Stimulated activated CD4-positive, alpha-beta T cell treated with anti-CD3 and anti-CD28 coated beads, TNF-alpha, amount 100 ng/mL, for 4 hours (primary cell): ENCODE data around the gene PRKCH.
"Not testable (repeated sequence)": the region's sequence is repeated elsewhere in the genome, so short reads cannot be mapped to it uniquely, and the experiment has no call there.

ENCODE experiments used
- DNase-seq, 3 experiments: peaks; one replicate each; pipeline ENCODE4 v3.0.0-alpha.2; 2020; ENCODE audit warnings: low read depth in 3 of 3

Gene PRKCH

DNA sequence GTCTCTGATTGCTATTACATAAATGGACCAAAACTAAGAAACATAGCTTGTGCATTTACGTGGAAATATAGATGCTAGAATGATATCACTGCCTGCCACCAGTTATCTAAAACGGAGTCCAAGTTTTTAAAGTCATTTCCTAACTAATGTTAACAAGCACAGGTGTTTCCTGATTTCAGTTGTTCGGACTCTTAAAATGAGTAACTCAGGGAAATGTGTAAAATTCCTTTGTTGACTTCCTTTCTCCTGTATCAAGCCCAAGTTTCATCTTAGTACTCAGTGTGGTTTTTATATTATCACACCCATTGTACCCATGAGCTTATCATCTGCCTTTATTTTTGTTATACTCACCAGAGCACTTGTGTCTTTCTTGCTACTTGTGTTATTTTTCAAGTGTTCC is 13.2 kb upstream of the PRKCH start:
- DNase-seq = no peak

DNA sequence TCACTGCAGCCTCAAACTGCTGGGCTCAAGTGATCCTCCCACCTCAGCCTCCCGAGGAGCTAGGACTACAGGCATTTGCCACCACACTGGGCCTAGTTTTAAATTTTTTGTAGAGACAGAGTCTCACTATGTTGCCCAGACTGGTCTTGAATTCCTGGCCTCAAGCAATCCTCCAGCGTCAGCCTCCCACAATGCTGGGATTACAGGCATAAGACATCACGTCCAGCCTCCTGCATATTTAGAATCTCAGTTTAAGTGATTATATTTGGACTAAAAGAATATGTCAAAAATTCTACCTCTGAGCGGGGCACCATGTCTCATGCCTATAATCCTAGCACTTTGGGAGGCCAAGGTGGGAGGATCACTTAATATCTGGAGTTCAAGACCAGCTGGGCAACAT is 12.7 kb upstream of the PRKCH start:
- DNase-seq = not testable (repeated sequence)

DNA sequence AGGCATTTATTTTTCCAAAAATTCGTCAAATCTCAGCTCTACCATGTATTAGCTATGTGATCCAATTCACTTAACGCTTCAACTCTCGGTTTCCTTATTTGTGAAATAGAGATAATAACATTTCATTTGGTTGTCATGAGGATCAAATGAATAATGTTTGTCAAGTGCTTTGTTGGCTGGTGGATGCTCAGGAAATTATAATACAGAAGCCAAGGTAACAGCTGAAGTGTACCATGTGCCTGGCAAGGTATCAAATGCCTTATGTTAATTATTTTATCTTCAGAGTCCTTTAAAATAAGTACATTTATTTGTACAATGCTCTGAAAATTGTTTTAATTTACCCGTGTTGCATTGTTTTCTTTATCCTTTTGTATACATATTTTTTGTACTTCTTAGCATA is 6.1 kb upstream of the PRKCH start:
- no peak for DNase-seq

DNA sequence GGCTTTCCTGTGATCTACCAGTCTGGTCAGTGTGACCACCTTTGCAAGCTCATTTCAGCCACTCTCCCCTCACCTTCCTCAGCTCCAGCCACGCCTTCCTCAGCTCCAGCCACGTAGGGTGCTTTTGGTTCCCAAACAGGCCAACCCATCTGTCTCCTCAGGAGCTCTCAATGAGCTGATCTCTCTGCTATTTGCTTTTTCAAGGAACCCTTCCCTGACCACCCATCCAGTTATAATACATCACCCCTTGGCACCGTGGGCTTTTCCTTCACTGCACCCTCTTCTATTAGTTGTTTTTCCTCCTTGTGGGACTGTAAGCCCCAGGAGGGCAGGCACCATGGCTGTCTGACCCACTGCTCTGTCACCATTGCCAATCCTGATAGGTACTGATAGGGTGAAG is 2.3 kb upstream of the PRKCH start:
- DNase-seq = no peak

DNA sequence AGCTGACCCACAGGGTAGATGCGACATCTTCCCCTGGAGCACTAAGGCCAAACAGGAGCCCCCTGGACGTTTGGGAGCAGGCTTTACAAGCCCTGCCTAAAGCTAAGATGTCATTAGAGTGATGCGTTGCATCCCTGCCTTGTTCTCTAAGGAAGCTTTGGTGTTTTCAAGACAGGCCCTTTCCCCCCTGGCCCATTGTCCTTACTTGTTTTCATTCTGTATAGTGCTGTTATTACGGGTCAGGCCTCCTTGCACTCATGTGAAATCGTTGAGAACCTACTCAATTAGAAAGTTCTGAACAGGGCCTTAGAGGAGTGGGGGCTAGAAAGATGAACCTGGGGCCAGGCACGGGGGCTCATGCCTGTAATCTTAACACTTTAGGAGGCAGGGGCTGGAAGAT is 1.7 kb upstream of the PRKCH start:
- no peak for DNase-seq

DNA sequence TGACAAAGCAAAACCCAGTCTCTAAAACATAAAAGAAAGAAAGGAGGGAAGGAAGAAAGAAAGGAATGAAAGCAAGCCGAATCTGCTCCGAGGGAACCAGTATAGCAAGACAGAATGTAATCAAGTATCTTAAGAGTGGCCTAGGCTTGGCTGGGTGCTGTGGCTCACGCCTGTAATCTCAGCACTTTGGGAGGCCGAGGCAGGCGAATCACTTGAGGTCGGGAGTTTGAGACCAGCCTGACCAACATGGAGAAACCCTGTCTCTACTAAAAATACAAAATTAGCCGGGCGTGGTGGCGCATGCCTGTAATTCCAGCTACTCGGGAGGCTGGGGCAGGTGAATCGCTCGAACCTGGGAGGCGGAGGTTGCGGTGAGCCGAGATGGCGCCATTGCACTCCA is 1.2 kb upstream of the PRKCH start:
- not testable (repeated sequence) for DNase-seq

DNA sequence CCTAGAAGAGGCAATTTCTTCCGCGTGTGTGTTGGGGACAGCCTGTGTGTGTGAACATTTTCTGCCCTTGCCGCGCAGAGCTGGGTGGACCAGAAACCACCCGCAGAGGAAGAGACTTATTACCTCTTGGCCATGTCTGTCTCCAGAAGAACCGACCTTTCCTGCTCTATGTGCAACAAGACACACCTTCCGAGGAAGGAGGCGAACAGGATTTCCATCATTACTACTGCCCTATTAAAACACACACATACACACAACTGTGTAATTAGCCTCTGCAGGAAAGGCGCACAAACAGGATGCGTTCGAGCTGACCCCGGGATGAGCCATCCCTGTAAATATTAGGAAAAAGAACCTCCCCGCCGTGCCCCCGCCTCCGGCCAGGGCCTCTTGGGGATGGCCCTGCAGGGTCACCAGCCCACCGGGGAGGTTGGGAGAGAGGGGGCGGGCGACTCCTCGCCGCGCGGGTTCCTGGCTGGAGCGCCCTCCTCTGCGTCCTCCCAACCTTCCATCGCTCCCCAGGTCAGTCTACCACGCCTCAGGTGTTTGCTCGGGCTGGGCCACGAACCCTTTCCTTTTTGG is 484 bp upstream of the PRKCH start:
- no peak for DNase-seq

DNA sequence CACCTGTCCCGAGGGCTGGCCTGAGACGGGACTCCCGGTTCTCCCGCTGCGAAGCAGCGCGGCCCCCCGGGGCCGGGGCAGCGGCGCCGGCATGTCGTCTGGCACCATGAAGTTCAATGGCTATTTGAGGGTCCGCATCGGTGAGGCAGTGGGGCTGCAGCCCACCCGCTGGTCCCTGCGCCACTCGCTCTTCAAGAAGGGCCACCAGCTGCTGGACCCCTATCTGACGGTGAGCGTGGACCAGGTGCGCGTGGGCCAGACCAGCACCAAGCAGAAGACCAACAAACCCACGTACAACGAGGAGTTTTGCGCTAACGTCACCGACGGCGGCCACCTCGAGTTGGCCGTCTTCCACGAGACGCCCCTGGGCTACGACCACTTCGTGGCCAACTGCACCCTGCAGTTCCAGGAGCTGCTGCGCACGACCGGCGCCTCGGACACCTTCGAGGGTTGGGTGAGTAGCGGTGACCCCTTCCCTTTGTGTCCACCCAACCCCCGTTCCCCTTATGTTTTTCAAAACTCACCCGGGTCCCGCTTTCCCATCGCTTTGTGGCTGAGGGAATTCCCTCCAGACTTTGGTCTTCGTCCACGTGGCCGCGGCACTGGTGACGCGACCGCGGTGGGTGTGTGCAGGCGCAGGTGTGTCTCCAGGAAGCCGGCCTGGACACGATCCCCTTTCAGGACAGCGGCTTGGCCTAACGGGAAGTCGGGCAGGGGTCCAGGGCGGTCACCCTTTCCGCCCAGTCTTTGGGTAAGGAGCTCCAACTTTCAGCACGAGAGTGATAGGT is 826 bp downstream of the PRKCH start:
- DNase-seq = no peak

DNA sequence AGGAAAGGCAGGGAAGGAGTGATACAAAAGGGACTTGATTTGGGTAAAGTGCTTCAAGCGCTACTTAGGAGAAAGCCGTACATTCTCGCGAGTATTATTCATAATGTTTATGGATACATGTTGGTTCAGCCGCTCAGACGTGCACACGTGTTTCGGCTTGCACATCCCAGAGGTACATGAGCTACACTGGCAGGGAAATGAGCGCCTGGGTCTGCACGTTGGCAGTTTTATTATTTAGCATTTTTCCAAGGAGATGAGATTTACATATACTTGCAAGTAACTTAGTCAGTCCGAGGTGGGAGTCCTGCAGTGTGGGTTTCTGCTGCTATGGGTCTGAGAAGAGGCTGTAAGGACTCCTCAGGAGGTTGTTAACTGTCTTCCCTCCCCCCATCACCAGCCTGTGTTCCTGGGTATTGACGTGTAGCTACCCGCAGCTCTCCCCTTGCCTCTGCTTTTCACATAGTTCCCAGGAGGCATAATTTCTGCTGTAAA is 1.5 kb downstream of the PRKCH start:
- peak in 1 of 3 experiments; percentile 33 for DNase-seq

DNA sequence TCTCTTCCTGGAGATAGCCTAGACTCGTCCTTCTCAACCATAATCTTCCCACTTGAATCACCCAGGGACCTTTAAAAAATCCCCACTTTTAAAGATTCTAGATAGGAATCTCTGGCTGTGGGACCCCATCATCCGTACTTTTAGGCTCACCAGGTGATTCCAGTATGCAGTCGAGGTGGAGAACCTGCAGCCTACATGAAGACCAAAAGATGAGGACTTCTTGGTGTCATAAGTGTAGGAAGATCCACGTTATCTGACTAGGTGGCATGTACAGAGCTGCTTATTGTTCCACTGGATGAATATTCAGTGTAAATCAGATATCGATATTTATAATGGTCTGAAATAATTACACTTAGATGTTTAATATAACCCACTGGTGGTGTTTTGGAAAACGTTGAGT is 2.6 kb downstream of the PRKCH start:
- DNase-seq = no peak

DNA sequence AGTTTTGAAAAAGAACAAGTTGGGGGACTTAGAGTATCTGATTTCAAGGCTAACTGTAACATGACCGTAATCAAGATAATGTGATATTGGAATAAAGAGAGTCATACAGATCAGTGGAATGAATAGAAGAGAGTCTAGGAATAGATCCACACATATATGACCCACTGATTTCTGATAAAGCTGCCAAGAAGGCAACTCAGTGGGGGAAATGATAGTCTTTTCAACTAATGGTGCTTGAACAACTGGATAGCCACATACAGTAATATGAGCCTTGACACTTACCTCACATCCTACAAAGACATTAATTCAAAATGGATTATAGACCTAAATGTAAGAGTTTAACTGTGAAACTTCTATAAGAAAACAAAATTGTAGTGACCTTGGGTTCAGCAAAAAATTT is 3.8 kb downstream of the PRKCH start:
- DNase-seq = no peak

DNA sequence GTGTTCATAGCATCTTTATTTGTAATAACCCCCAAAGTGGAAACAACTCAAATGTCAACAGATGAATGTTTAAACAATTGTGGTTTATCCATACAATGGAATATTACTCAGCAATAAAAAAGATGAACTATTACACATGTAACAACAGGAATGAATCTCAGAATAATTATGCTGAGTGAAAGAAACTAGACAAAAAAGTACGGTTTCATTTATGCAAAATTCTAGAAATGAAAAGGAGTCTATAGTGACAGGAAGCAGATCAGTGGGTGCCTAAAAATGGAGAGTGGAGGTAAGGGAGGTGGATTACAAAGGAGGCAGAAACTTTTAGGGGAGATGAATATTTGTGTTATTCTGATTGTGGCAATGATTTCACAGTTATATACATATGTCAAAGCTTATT is 4.8 kb downstream of the PRKCH start:
- DNase-seq = no peak

DNA sequence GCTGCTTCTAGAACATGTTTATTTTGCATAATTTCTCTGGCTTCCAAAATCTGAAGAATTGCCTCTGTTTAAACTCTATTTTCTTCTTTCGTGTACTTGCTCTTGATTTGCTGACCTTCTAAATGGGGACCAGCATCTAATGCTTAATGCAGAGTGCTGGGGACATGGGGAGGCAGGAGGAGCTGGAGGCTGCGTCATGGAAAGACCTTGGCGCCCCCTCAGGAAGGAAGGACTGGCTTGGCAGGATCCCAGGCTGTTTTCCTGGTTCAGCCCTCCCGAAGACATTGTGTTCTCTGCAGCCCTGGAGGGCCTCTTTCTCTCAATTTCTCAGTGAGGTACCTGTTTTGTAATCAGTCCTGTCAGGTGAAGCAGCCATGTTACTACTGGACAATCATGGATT is 5.5 kb downstream of the PRKCH start:
- no peak for DNase-seq

DNA sequence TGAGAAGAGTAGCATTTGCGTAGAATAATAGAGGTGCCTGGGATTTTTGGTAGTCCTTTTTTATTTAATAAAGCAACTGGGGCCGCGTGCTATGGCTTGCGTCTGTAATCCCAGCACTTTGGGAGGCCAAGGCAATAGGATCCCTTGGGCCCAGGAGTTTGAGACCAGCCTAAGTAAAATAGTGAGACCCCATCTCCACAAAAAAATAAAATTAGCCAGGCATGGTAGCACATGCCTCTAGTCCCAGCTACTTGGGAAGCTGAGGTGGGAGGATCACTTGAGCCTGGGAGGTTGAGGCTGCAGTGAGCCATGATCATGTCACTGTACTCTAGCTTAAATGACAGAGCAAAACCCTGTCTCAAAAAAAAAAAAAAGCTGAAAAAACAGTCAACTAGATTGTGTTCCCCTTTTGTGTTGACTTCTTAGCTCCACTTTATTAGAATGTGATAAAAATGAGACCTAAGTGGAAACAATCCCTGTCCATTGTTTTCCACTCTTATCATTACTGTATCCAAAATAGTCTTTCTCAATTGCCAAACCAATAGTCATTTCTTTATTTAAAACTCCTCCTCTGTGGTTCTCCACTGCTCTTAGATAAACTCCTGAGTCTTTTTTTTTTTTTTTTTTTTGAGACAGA is 7.4 kb downstream of the PRKCH start:
- DNase-seq = no peak

DNA sequence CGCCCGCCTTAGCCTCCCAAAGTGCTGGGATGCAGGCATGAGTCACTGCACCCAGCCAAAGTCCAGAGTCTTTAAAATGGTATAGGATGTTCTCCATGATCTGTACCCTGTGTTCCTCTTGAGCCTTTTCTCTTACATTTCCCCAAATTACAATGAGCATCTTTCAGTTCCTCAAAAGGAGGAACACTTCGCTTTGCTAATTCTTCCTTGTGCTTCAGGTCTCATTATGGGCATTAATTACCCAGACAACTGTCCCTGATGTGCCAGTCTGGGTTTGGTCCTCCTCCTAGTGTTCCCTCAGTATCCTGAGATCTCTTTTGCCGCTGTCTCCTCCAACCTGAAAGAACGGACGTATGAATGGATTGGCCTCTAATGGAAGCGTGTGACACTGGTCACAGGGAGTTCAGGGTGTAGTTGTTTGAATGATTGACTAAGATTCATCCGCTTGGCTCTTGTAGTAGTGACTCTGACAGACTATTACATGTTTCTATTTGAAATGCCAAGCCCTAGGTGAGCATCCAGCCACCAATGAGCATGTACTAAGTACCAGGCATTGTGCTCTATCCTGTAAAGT is 8.2 kb downstream of the PRKCH start:
- no peak for DNase-seq

DNA sequence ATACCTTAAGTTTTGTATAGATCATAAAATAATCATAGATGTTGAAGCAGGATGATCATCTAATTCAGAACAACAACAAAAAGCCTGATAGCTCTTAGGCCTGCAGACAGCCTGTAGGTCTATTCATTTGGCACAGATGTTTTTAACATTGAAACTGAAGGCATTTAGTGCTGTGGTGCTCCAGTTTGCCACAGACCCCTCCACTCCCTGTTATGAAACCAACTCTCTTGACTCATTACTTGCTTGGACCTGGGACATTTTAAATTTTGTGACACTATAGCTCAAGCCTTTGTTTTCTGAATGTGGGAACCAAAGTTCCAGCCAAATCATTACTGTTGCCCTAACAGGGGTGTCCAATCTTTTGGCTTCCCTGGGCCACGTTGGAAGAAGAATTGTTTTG is 9.1 kb downstream of the PRKCH start:
- no peak for DNase-seq

DNA sequence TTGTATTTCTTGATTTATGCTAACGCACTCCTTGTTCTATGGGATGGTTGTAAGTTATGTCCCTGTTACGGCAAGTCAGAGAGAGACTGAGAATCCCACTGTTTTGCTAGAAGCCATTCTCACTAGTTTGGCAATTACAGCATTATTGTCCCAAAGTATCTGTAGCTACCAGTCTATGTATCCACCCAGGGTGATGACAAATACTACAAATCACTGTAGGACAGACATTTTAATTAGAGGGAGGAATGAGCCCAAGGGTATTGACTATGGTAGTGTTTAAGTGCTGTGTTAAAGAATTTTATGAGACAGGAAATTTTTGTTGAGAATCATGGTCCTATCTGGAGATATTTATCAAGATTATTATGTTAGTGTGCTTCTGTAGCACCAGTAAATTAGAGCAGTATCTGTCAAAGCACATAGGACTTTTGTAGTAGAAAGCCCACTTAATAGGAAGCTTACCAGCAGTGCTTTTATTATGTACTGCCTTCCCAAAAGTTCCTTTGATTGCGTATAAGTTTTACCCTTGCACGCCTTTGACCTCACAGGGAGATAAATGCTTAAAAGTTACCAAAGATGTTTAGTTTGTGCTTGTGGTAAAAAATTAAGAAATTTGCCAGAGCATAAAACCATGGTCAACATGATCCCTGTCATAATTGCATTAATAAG is 10.7 kb downstream of the PRKCH start:
- DNase-seq = no peak

DNA sequence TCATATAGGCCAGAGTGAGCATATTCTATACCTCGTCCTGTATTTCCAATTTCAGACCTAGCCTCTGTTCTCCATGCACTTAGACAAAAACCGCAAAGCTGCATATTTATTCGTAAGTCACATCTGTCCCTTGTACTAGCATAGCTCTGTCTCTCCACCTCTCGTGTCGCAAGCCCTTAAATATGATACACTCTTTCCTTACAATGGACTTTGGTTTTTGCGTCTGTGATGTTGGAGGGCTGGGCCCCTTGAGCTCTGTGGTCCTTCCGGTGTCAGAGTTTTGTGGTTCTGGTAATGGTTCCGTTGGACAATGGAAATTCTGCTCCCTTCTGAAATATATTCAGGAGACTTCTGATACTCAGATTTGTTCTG is 11.3 kb downstream of the PRKCH start:
- DNase-seq = no peak

DNA sequence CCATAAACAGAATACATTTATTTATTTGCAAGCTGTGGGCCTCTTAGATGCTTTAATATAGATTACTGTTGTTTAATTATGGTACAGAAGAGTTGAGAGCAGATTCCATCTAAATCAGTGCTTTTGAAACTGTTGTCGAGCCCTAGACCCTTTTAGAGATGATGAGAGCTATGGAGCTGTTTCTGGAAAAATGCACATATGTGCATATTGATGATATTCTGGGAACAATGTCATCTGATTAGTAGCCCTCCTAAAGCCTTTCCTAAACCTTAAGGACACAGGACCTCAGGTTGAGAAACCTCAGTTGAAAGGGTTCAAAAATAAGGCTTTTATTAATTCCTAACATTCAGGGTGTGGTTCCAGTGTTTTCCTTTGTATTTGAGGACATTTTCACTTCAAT is 11.7 kb downstream of the PRKCH start:
- DNase-seq = no peak

DNA sequence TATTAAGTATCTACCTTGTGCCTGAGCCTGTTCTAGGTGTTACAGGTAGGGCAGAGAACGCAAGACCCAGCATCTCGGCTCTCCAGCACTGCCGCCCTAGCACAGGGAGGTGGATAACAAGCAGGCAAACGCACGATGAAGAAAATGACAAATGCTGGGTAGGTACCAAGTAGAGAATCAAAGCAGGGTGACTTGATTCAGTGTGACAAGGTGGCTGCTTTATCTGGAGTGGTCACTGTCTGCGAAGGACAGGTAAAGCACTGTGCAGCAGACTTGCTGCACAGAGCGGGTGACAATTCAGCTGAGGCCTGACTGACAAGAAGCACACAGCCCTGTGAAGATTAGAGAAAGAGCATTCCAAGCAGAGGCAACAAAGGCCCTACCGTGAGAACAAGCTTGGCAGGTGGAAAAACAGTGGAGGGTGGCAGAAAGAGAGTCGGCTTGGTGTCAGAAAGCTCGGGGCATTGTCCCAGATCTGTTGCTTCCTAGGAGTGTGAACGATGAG is 12.9 kb downstream of the PRKCH start:
- no peak for DNase-seq

DNA sequence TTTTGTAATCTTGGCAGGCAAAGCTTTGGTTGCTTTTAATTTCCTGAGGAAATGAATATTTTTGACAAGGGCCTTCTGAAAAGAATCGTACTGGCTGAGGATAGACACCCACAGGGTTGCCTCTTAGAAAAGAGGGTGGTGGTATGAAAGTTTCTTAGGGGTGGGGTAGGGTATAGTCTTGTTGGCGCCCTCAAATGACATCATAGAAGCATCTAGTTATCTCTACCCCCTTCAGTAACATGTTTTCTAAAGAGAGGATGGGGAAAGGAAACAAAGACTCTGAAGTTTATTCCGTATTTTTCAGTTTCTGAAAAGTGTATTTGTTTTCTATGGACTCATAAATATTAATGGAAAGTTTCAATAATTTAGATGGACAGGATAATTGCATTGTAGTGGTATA is 13.7 kb downstream of the PRKCH start:
- DNase-seq = no peak

DNA sequence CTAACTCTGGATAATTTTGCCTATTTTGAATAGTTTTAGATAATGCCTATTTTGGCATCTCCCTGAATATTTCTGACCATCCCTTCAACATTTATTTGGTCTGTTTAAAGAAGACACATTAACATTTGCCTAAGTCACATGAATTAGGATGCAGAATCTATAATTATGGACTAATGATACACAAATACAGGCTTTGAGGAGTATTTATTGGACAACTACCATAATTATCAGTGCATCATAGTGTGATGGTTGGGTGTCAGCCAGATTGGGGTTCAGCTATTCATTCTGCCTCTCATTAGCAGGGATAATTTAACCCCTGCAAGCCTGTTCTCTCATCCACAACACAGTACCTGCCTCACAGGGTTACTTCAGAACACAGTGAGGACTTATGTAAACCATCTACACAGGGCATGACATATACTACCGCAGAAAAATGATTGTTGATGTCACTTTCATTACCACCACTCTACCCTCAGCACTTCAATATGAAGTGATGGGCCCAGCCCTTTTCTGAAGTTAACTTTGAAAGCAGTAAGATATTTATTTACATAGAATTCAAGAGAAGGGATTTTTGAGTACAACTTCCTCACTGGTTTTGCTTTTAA is 14.4 kb downstream of the PRKCH start:
- no peak for DNase-seq
